ENCODE results near the gene ATG10. TPM values are rescaled to one million over a fixed set of nuclear protein-coding genes. Genes with fewer than 3 reads are reported as not detected.
"Not testable (repeated sequence)": the region's sequence is repeated elsewhere in the genome, so short reads cannot be mapped to it uniquely, and the experiment has no call there.

The ATG10 gene
- total RNA-seq, 4 donors from 2014 or later = 5.6 to 10.7 (median 8.3) TPM

GRCh38 chr5:81950996-81951395 lies 20.8 kb upstream of the ATG10 start:
- no peaks in the 10 kb centered on the region for H3K4me1 ChIP-seq
- TF ChIP-seq, protein P1, sequence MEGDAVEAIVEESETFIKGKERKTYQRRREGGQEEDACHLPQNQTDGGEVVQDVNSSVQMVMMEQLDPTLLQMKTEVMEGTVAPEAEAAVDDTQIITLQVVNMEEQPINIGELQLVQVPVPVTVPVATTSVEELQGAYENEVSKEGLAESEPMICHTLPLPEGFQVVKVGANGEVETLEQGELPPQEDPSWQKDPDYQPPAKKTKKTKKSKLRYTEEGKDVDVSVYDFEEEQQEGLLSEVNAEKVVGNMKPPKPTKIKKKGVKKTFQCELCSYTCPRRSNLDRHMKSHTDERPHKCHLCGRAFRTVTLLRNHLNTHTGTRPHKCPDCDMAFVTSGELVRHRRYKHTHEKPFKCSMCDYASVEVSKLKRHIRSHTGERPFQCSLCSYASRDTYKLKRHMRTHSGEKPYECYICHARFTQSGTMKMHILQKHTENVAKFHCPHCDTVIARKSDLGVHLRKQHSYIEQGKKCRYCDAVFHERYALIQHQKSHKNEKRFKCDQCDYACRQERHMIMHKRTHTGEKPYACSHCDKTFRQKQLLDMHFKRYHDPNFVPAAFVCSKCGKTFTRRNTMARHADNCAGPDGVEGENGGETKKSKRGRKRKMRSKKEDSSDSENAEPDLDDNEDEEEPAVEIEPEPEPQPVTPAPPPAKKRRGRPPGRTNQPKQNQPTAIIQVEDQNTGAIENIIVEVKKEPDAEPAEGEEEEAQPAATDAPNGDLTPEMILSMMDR (IDR thresholded peaks at IDR 0.05) = no peak
- TF ChIP-seq POLR2AphosphoS5 (IDR thresholded peaks at IDR 0.05) (no peak), EP300 (IDR thresholded peaks at IDR 0.05) (no peak), POLR2A (IDR thresholded peaks at IDR 0.05) (no peak)
- WGBS = 29% methylated on average over 1 of the region's 1 CpG

GRCh38 chr5:81954796-81955195 lies 17.0 kb upstream of the ATG10 start:
- not testable (repeated sequence) for H3K36me3 ChIP-seq; H3K9me3 ChIP-seq; H3K27me3 ChIP-seq; DNase-seq (ENCODE audit: low spot score in 2 of 2); H3K27ac ChIP-seq; H3K4me3 ChIP-seq; H3K4me1 ChIP-seq
- WGBS = 82% methylated on average over 8 of the region's 8 CpGs

More at GRCh38 chr5:81950996-81951395, 20.8 kb upstream of the ATG10 start:
- H3K4me3 ChIP-seq = no peak overlapping the region
- DNase-seq (ENCODE audit: low spot score in 2 of 2) = no peak
- no peaks in the 10 kb centered on the region for H3K36me3 ChIP-seq
- no peaks in the 10 kb centered on the region for H3K27me3 ChIP-seq
- no peak overlapping the region for H3K27ac ChIP-seq
- H3K9me3 ChIP-seq = no peaks in the 10 kb centered on the region

- H3K9me3 ChIP-seq; H3K4me1 ChIP-seq; H3K4me3 ChIP-seq; H3K27ac ChIP-seq; H3K27me3 ChIP-seq; H3K36me3 ChIP-seq; DNase-seq (ENCODE audit: low spot score in 2 of 2): not testable (repeated sequence)
- WGBS = 87% methylated on average over 2 of the region's 2 CpGs
Observed at GRCh38 chr5:81958129-81958528, 13.7 kb upstream of the ATG10 start.

DNA sequence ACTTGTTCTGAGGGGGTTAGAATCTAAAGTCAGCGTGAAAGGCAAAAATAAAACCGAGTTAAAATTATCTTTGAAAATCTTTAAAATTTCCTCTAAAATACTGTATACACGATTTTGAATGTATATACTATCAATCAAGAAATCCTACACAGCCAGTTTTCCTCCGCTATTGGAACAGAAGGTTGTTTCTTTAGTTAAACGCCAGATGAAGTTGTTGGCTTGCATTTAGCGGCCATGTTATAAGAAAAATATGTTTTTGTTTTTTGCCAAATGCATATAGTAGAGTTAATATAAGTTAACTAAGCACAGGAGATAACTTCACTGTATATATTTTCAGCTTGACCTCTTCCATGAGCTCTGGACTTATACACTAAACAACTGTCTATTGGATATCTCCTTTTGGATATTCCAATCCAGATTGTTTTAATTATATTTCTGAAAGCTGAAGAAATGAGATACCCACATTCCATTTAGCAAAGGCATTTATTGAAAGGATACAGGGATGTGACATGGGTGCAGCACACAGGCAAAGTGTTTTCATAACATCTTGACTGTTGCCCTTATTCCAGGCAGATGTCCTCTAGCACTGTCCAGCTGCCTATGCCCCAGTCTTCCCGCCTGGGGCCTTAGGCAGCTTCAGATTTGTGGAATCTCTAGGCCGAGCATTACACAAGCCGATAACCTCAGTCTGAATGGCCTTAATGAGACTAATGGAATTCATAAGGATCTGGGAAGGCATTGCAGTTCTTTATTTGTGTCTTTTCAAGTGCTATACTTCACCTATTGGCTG lies 10.0 kb upstream of the ATG10 start:
- no peak overlapping the region for H3K4me3 ChIP-seq
- no peak for DNase-seq (ENCODE audit: low spot score in 2 of 2)
- no peaks in the 10 kb centered on the region for H3K27me3 ChIP-seq
- 85% methylated on average over 9 of the region's 9 CpGs for WGBS
- no peaks in the 10 kb centered on the region for H3K4me1 ChIP-seq
- no peaks in the 10 kb centered on the region for H3K36me3 ChIP-seq
- TF ChIP-seq, protein P1 (IDR thresholded peaks at IDR 0.05) = no peak
- TF ChIP-seq POLR2AphosphoS5 (IDR thresholded peaks at IDR 0.05) = no peak
- no peak for TF ChIP-seq POLR2A (IDR thresholded peaks at IDR 0.05)
- TF ChIP-seq EP300 (IDR thresholded peaks at IDR 0.05) = no peak
- H3K27ac ChIP-seq = no peak overlapping the region
- H3K9me3 ChIP-seq = no peaks in the 10 kb centered on the region

GRCh38 chr5:81963544-81963943 lies 8.3 kb upstream of the ATG10 start:
- no peak overlapping the region for H3K4me3 ChIP-seq
- no peak overlapping the region for H3K27ac ChIP-seq
- no peaks in the 10 kb centered on the region for H3K9me3 ChIP-seq
- no peaks in the 10 kb centered on the region for H3K36me3 ChIP-seq
- no peak for DNase-seq (ENCODE audit: low spot score in 2 of 2)
- H3K4me1 ChIP-seq = no peaks in the 10 kb centered on the region
- WGBS = 66% methylated on average over 4 of the region's 4 CpGs
- H3K27me3 ChIP-seq = no peaks in the 10 kb centered on the region
- no peak for TF ChIP-seq POLR2A (IDR thresholded peaks at IDR 0.05)
- TF ChIP-seq POLR2AphosphoS5 (IDR thresholded peaks at IDR 0.05) = no peak
- no peak for TF ChIP-seq EP300 (IDR thresholded peaks at IDR 0.05)
- TF ChIP-seq, protein P1 (IDR thresholded peaks at IDR 0.05) = no peak

GRCh38 chr5:81965524-81965923 lies 6.3 kb upstream of the ATG10 start:
- WGBS = 73% methylated on average over 1 of the region's 1 CpG
- Histone ChIP-seq H3K4me3 (no peak overlapping the region), H3K27me3 (no peaks in the 10 kb centered on the region), H3K4me1 (no peaks in the 10 kb centered on the region), H3K36me3 (no peaks in the 10 kb centered on the region), H3K27ac (no peak overlapping the region), H3K9me3 (no peaks in the 10 kb centered on the region)
- TF ChIP-seq POLR2A (IDR thresholded peaks at IDR 0.05) = no peak
- TF ChIP-seq EP300 (IDR thresholded peaks at IDR 0.05) = no peak
- DNase-seq (ENCODE audit: low spot score in 2 of 2) = no peak

DNA sequence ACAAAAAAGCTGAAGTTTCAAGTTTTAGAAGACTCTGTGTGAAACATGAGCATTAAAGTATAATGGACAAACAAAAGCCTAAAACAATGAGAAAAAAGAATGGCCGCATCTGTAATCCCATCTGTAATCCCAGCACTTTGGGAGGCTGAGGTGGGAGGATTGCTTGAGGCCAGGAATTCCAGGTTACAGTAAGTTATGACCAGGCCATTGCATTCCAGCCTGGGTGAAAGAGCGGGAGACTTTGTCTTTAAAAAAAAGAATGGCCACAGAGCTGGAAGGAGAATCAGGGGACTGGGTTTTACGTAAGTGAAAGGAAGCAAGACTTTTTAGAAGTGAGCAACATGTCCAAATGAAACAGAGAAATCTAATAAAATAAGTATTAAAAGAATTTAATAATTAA lies 2.6 kb upstream of the ATG10 start:
- H3K36me3 ChIP-seq = no peaks in the 10 kb centered on the region
- no peaks in the 10 kb centered on the region for H3K9me3 ChIP-seq
- 96% methylated on average over 3 of the region's 3 CpGs for WGBS

More for the DNA sequence above, 2.6 kb upstream of the ATG10 start:
- Histone ChIP-seq H3K4me3 (no peak overlapping the region), H3K27me3 (no peaks in the 10 kb centered on the region), H3K4me1 (peaks cover 19% of the 10 kb centered on the region), H3K27ac (no peak overlapping the region)
- TF ChIP-seq EP300 (IDR thresholded peaks at IDR 0.05) = no peak
- TF ChIP-seq POLR2AphosphoS5 (IDR thresholded peaks at IDR 0.05) = no peak
- no peak for DNase-seq (ENCODE audit: low spot score in 2 of 2)

Measured in suprapubic skin (tissue), 4 donors.